HCT116 (cell line): Measurements from ENCODE around the gene EXD3. TPM values are rescaled to one million over a fixed set of nuclear protein-coding genes. Genes with fewer than 3 reads are reported as not detected.

Experiments
- ATAC-seq: fragments of 200-7000 bp; cut with Tn5 transposase; 2 replicates; pipeline ENCODE4 v1.9.1; 2020; ENCODE audit warnings: mild to moderate bottlenecking, moderate library complexity
- BruUV-seq: library from RNA; stranded (reverse); fragments of 400-500 nt; replicated peaks from 2 replicates; lab custom pipeline; 2021; lab: Mats Ljungman, UMichigan
- CTCF ChIA-PET: fragments of 300-600 bp; sonication (Branson Sonifier 250); formaldehyde crosslinking; loops from one replicate; lab custom pipeline; 2021; ENCODE audit warnings: antibody characterized with exemption; lab: Charles Lee
- POLR2A ChIA-PET: fragments of 300-600, 350-600 bp; sonication (Branson Sonifier 250); formaldehyde crosslinking; loops from one replicate; lab custom pipeline; 2021; ENCODE audit warnings: antibody characterized with exemption; lab: Charles Lee
- RAD21 ChIA-PET, 2 experiments: fragments of 300-600 bp; sonication (Branson Sonifier 250); formaldehyde crosslinking; loops; one replicate each; lab custom pipeline; 2023; ENCODE audit warnings: low total read pairs in 2 of 2; ENCODE audit not compliant: uncharacterized antibody in 2 of 2, unreplicated experiment in 2 of 2, low non-redundant PET in 1 of 2; lab: Charles Lee
- DNase-seq: peaks from one replicate; pipeline ENCODE4 v3.0.0-alpha.2; 2010; ENCODE audit warnings: low read depth, low spot score
- H2AFZ ChIP-seq: fragments of 200-600 bp; shearing (Covaris generic), sonication (generic); 2 replicates; pipeline ENCODE4 v1.6.1; 2017; ENCODE audit warnings: low read depth, mixed run types, mixed read lengths, antibody characterized with exemption, low read length; ENCODE audit not compliant: poor library complexity, severe bottlenecking
- H3K27ac ChIP-seq: 2 replicates; pipeline ENCODE4 v1.5.1; 2012; ENCODE audit warnings: low read depth, low read length
- H3K27me3 ChIP-seq: fragments of 200-600 bp; sonication (generic); 2 replicates; pipeline ENCODE4 v1.6.1; 2016; ENCODE audit warnings: mixed run types, low read length, mixed read lengths; ENCODE audit not compliant: insufficient read depth
- H3K36me3 ChIP-seq, 2 experiments: fragments of 200-500 bp in 1 of 2; fragments of 200-600 bp in 1 of 2; sonication (Bioruptor generic) in 1 of 2; sonication (generic) in 1 of 2; 2 replicates each; pipeline versions ENCODE4 v1.5.1 to v1.6.1; 2014 to 2016; ENCODE audit warnings: low read length in 2 of 2, inconsistent platforms in 1 of 2, mixed read lengths in 1 of 2, mixed run types in 1 of 2; ENCODE audit not compliant: insufficient read depth in 2 of 2, control insufficient read depth in 1 of 2
- H3K4me1 ChIP-seq, 2 experiments: fragments of 200-600 bp in 1 of 2; sonication (generic) in 1 of 2; 2 replicates each; pipeline versions ENCODE4 v1.5.1 to v1.6.1; 2012 to 2017; ENCODE audit warnings: low read length in 2 of 2, inconsistent platforms in 1 of 2, mild to moderate bottlenecking in 1 of 2, mixed read lengths in 1 of 2, mixed run types in 1 of 2, moderate library complexity in 1 of 2; ENCODE audit not compliant: insufficient read depth in 2 of 2, control insufficient read depth in 1 of 2
- H3K4me2 ChIP-seq: fragments of 200-600 bp; sonication (generic); 2 replicates; pipeline ENCODE4 v1.6.1; 2017; ENCODE audit warnings: mixed run types, low read length, mixed read lengths
- H3K4me3 ChIP-seq, 2 experiments: fragments of 200-600 bp in 1 of 2; sonication (generic) in 1 of 2; replicated peaks in 1 of 2; 2 replicates each; pipeline ENCODE4 v1.5.1; 2011 to 2016; ENCODE audit warnings: low read length in 2 of 2, control low read depth in 1 of 2, low read depth in 1 of 2, mild to moderate bottlenecking in 1 of 2, mixed read lengths in 1 of 2, mixed run types in 1 of 2
- H3K79me2 ChIP-seq: fragments of 200-600 bp; sonication (generic); 2 replicates; pipeline ENCODE4 v1.6.1; 2017; ENCODE audit warnings: mild to moderate bottlenecking, mixed run types, low read length, moderate library complexity, mixed read lengths; ENCODE audit not compliant: insufficient read depth
- H3K9ac ChIP-seq: fragments of 200-600 bp; sonication (generic); 2 replicates; pipeline ENCODE4 v1.6.1; 2016; ENCODE audit warnings: low read length, mixed read lengths
- H3K9me2 ChIP-seq: fragments of 200-600 bp; sonication (generic), shearing (Covaris generic); 2 replicates; pipeline ENCODE4 v1.6.1; 2017; ENCODE audit warnings: mixed run types, mild to moderate bottlenecking, moderate library complexity; ENCODE audit not compliant: insufficient read depth
- H3K9me3 ChIP-seq, 2 experiments: fragments of 200-500 bp in 1 of 2; fragments of 200-600 bp in 1 of 2; sonication (Bioruptor generic) in 1 of 2; sonication (generic) in 1 of 2; 2 replicates each; pipeline ENCODE4 v1.6.1; 2014 to 2017; ENCODE audit warnings: low read length in 2 of 2, mixed read lengths in 2 of 2, inconsistent platforms in 1 of 2, low read depth in 1 of 2, mild to moderate bottlenecking in 1 of 2, mixed run types in 1 of 2, moderate library complexity in 1 of 2; ENCODE audit not compliant: control insufficient read depth in 1 of 2, insufficient read depth in 1 of 2
- H4K20me1 ChIP-seq: fragments of 200-600 bp; sonication (generic), shearing (Covaris generic); 2 replicates; pipeline ENCODE4 v1.6.1; 2017; ENCODE audit warnings: mixed run types, mild to moderate bottlenecking, moderate library complexity; ENCODE audit not compliant: insufficient read depth
- CBX3 ChIP-seq: IDR thresholded peaks from 2 replicates; pipeline ENCODE4 v1.6.1; 2012; ENCODE audit warnings: low read depth
- EGR1 ChIP-seq: IDR thresholded peaks from 2 replicates; pipeline ENCODE4 v1.6.1; 2012; ENCODE audit warnings: low read depth
- EZH2phosphoT487 ChIP-seq: fragments of 200-600 bp; IDR thresholded peaks from 2 replicates; pipeline ENCODE4 v1.6.1; 2018; ENCODE audit warnings: antibody characterized with exemption, borderline replicate concordance
- POLR2A ChIP-seq: IDR thresholded peaks from 2 replicates; pipeline ENCODE4 v1.7.0; 2011; ENCODE audit warnings: borderline replicate concordance; ENCODE audit not compliant: insufficient read depth, insufficient read length; ENCODE audit errors: extremely low read depth
- RAD21 ChIP-seq: IDR thresholded peaks from 2 replicates; pipeline ENCODE4 v1.6.1; 2012; ENCODE audit warnings: low read depth, mild to moderate bottlenecking
- SIN3A ChIP-seq: IDR thresholded peaks from 2 replicates; pipeline ENCODE4 v1.6.1; 2012; ENCODE audit warnings: low read depth
- TCF7L2 ChIP-seq: IDR thresholded peaks from 2 replicates; pipeline ENCODE4 v1.7.0; 2011; ENCODE audit warnings: borderline replicate concordance, inconsistent platforms; ENCODE audit not compliant: insufficient read depth, insufficient read length; ENCODE audit errors: extremely low read depth
- intact Hi-C: fragments of 100-400 bp; cut with micrococcal nuclease; formaldehyde crosslinking; loops from 2 replicates; pipeline ENCODE4 v1.10.0; 2022
- total RNA-seq: library from RNA; stranded (reverse); gene quantifications from one replicate; pipeline ENCODE4 v1.2.1, GENCODE V29; 2021; ENCODE audit not compliant: unreplicated experiment
- TF ChIP-seq, protein P1 (sequence below): IDR thresholded peaks from 2 replicates; pipeline ENCODE4 v1.6.1; 2011; ENCODE audit warnings: mild to moderate bottlenecking, low read length, moderate library complexity; ENCODE audit not compliant: insufficient replicate concordance; ENCODE audit errors: extremely low read depth
- TF ChIP-seq, protein P2 (sequence below): IDR thresholded peaks from 2 replicates; pipeline ENCODE4 v1.6.1; 2012; ENCODE audit warnings: low read depth
- TF ChIP-seq, protein P3 (sequence below): IDR thresholded peaks from 2 replicates; pipeline ENCODE4 v1.6.1; 2012

Gene EXD3
- total RNA-seq, 1 experiment from 2014 or later, result 25.4 TPM

DNA sequence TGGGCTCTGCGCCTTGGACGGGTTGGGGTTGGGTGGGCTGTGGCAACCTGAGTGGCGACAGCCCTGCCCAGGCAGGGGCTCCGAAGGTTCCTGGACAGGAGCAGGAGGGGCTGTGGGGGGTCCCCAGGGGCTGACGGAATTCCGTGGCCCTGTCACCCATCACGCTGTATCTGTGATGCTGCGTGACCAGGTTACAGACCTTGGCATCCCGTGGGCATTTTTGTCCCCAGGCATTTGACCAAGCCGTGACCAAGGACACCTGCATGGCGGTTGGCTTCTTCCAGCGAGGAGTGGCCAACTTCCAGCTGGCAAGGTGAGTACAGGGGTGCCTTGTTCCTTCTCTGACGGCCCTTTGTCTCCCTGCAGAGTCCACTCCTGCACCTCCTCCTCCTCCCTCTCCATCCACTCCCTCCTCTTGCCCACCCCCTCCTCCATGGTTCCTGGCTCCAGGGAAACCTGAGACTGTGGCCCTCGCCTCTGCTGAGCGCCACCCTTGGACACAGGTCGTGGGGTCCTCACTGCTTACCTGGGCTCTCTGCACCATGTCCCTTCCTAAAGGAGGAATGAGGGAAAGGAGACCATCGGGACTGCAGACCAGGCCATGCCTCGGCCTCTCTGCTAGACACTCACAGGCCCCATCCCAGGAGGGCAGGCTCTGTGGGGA, 3.2 kb upstream of the EXD3 start:
- ChIA-PET POLR2A (interaction anchor here (1.3 kb wide), 1 partner anchor 17 kb away, joined by 3 read pairs; no protein-coding TSS in a partner anchor), CTCF (no interaction called here), RAD21 (no interaction called here)
- no TSS peak for BruUV-seq
- Histone ChIP-seq H3K9ac (no peak overlapping the region), H3K36me3 (no peaks in the 10 kb centered on the region; a peak in 1 of 4 replicates), H3K27ac (no peak overlapping the region), H3K4me3 (no peak overlapping the region), H3K9me2 (no peaks in the 10 kb centered on the region), H3K4me1 (peaks cover 30 to 45% of the 10 kb centered on the region in 2 experiments), H3K4me2 (no peak overlapping the region), H4K20me1 (no peaks in the 10 kb centered on the region), H3K27me3 (no peaks in the 10 kb centered on the region), H3K9me3 (no peaks in the 10 kb centered on the region), H3K79me2 (peaks cover 16% of the 10 kb centered on the region), H2AFZ (no peak overlapping the region)
- intact Hi-C loops, result no loop called here
- DNase-seq (no peak), ATAC-seq (no peak)
- no peak for TF ChIP-seq TCF7L2
- TF ChIP-seq SIN3A, result no peak
- TF ChIP-seq RAD21, result no peak
- TF ChIP-seq EGR1, result no peak
- TF ChIP-seq, protein P1, sequence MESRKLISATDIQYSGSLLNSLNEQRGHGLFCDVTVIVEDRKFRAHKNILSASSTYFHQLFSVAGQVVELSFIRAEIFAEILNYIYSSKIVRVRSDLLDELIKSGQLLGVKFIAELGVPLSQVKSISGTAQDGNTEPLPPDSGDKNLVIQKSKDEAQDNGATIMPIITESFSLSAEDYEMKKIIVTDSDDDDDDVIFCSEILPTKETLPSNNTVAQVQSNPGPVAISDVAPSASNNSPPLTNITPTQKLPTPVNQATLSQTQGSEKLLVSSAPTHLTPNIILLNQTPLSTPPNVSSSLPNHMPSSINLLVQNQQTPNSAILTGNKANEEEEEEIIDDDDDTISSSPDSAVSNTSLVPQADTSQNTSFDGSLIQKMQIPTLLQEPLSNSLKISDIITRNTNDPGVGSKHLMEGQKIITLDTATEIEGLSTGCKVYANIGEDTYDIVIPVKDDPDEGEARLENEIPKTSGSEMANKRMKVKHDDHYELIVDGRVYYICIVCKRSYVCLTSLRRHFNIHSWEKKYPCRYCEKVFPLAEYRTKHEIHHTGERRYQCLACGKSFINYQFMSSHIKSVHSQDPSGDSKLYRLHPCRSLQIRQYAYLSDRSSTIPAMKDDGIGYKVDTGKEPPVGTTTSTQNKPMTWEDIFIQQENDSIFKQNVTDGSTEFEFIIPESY, result no peak
- TF ChIP-seq EZH2phosphoT487, result no peak
- TF ChIP-seq CBX3, result no peak
- TF ChIP-seq, protein P2, sequence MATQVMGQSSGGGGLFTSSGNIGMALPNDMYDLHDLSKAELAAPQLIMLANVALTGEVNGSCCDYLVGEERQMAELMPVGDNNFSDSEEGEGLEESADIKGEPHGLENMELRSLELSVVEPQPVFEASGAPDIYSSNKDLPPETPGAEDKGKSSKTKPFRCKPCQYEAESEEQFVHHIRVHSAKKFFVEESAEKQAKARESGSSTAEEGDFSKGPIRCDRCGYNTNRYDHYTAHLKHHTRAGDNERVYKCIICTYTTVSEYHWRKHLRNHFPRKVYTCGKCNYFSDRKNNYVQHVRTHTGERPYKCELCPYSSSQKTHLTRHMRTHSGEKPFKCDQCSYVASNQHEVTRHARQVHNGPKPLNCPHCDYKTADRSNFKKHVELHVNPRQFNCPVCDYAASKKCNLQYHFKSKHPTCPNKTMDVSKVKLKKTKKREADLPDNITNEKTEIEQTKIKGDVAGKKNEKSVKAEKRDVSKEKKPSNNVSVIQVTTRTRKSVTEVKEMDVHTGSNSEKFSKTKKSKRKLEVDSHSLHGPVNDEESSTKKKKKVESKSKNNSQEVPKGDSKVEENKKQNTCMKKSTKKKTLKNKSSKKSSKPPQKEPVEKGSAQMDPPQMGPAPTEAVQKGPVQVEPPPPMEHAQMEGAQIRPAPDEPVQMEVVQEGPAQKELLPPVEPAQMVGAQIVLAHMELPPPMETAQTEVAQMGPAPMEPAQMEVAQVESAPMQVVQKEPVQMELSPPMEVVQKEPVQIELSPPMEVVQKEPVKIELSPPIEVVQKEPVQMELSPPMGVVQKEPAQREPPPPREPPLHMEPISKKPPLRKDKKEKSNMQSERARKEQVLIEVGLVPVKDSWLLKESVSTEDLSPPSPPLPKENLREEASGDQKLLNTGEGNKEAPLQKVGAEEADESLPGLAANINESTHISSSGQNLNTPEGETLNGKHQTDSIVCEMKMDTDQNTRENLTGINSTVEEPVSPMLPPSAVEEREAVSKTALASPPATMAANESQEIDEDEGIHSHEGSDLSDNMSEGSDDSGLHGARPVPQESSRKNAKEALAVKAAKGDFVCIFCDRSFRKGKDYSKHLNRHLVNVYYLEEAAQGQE, result no peak
- TF ChIP-seq, protein P3, sequence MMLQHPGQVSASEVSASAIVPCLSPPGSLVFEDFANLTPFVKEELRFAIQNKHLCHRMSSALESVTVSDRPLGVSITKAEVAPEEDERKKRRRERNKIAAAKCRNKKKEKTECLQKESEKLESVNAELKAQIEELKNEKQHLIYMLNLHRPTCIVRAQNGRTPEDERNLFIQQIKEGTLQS, result no peak
- no peak for TF ChIP-seq POLR2A
